ENCODE results near the gene ADAMTSL3.
A peak's percentile ranks its signal among the peaks of the same experiment; 100 is the strongest.

The ADAMTSL3 gene

DNA sequence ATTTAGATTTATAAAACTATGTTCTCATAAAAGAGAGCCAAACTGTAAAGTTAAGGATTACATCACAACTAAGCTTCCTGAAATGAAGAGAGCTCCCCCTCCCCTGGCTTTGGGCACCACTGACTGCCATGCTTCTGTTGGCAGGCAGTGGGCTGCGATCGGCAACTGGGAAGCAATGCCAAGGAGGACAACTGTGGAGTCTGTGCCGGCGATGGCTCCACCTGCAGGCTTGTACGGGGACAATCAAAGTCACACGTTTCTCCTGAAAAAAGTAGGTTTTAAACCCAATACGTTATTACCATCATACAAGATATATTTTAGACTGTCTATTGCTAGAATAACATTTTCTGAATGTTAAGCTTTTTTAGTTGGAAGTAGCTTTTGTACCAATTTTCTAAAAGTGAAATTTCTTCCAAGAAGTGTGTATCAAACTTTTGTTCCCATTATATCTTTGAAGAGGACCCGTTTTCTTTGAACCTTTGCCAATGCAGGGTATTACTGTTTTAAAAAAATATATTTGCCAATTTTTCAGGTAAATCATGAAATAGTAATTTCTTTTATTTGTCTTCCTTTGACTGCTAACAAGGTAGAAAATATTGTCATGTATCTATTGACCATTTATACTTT, 184.1 kb downstream of the ADAMTSL3 start:
- Histone ChIP-seq H3K27ac (ENCODE audit: low read depth, low read length) (no peak overlapping the region), H3K9me3 (ENCODE audit: control insufficient read depth, insufficient read depth, low read length) (no peaks in the 10 kb centered on the region), H3K36me3 (ENCODE audit: control insufficient read depth, low read length) (no peaks in the 10 kb centered on the region), H3K79me2 (ENCODE audit: control insufficient read depth, low read length) (no peaks in the 10 kb centered on the region), H3K4me2 (ENCODE audit: low read length) (no peak overlapping the region), H3K4me1 (ENCODE audit: control insufficient read depth, low read length) (no peaks in the 10 kb centered on the region), H4K20me1 (ENCODE audit: control insufficient read depth, insufficient read depth, low read depth, low read length) (no peaks in the 10 kb centered on the region), H3F3A (ENCODE audit: control insufficient read depth, insufficient read depth) (no peaks in the 10 kb centered on the region), H3K4me3 (ENCODE audit: low read length) (no peak overlapping the region), H3K27me3 (ENCODE audit: control insufficient read depth, low read length) (no peaks in the 10 kb centered on the region), H3K9me2 (replicated peaks; ENCODE audit: control insufficient read depth, low read length) (no peaks in the 10 kb centered on the region; the same call in 1 of the 2 replicates)
- no peak for TF ChIP-seq EZH2phosphoT487 (IDR thresholded peaks at IDR 0.05; ENCODE audit: borderline replicate concordance, low read length)
- TF ChIP-seq, protein P1, sequence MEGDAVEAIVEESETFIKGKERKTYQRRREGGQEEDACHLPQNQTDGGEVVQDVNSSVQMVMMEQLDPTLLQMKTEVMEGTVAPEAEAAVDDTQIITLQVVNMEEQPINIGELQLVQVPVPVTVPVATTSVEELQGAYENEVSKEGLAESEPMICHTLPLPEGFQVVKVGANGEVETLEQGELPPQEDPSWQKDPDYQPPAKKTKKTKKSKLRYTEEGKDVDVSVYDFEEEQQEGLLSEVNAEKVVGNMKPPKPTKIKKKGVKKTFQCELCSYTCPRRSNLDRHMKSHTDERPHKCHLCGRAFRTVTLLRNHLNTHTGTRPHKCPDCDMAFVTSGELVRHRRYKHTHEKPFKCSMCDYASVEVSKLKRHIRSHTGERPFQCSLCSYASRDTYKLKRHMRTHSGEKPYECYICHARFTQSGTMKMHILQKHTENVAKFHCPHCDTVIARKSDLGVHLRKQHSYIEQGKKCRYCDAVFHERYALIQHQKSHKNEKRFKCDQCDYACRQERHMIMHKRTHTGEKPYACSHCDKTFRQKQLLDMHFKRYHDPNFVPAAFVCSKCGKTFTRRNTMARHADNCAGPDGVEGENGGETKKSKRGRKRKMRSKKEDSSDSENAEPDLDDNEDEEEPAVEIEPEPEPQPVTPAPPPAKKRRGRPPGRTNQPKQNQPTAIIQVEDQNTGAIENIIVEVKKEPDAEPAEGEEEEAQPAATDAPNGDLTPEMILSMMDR (IDR thresholded peaks at IDR 0.05; ENCODE audit: low read depth, low read length, poor library complexity, severe bottlenecking) = peak; percentile 27

DNA sequence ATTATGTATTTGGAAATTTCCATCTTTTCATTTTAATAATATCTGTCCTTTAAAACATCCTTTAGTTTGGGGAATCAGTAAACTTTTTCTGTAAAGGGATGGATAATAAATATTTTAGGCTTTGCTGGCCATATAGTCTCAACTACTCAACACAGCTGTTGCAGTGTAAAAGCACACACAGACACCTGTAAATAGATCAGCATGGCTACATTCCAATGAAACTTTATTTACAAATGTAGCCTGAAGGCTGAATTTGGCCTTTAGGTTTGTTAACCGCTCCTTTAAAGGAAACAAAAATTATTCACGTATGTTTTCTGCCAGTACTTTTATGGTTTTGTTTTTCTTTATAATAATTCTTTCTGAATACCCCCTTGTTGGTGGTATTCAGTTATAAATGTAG, 184.8 kb downstream of the ADAMTSL3 start:
- no peak overlapping the region for H3K4me2 ChIP-seq (ENCODE audit: low read length)
- H3K79me2 ChIP-seq (ENCODE audit: control insufficient read depth, low read length) = no peaks in the 10 kb centered on the region
- no peaks in the 10 kb centered on the region for H3F3A ChIP-seq (ENCODE audit: control insufficient read depth, insufficient read depth)
- no peaks in the 10 kb centered on the region for H3K9me3 ChIP-seq (ENCODE audit: control insufficient read depth, insufficient read depth, low read length)
- no peaks in the 10 kb centered on the region; the same call in 1 of the 2 replicates for H3K9me2 ChIP-seq (replicated peaks; ENCODE audit: control insufficient read depth, low read length)
- H3K27ac ChIP-seq (ENCODE audit: low read depth, low read length) = no peak overlapping the region
- H3K4me1 ChIP-seq (ENCODE audit: control insufficient read depth, low read length) = no peaks in the 10 kb centered on the region
- no peaks in the 10 kb centered on the region for H3K36me3 ChIP-seq (ENCODE audit: control insufficient read depth, low read length)
- no peaks in the 10 kb centered on the region for H3K27me3 ChIP-seq (ENCODE audit: control insufficient read depth, low read length)
- TF ChIP-seq, protein P1 (IDR thresholded peaks at IDR 0.05; ENCODE audit: low read depth, low read length, poor library complexity, severe bottlenecking) = no peak
- no peak for TF ChIP-seq EZH2phosphoT487 (IDR thresholded peaks at IDR 0.05; ENCODE audit: borderline replicate concordance, low read length)
- H4K20me1 ChIP-seq (ENCODE audit: control insufficient read depth, insufficient read depth, low read depth, low read length) = no peaks in the 10 kb centered on the region
- no peak overlapping the region for H3K4me3 ChIP-seq (ENCODE audit: low read length)

DNA sequence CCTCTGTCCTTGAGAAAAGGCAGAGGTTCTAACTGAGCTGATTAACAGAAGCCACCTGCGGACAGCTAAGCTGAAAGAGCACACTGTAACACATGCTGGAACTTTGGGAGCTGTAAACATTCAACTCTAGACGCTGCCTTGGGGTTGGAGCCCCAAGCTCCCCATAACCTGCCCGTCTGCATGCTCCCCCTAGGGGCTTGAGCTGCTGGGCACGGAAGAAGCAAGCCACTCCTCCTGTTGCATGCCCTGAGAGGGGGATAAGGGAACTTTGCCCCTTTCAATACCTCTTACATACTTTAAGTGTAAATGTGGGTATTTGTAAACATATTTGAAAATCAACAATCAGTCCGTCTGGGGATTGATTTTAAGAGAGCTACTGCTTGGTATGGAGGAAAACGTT, 188.4 kb downstream of the ADAMTSL3 start:
- H3K4me2 ChIP-seq (ENCODE audit: low read length) = no peak overlapping the region
- H3K9me3 ChIP-seq (ENCODE audit: control insufficient read depth, insufficient read depth, low read length) = no peaks in the 10 kb centered on the region
- H3K27me3 ChIP-seq (ENCODE audit: control insufficient read depth, low read length) = no peaks in the 10 kb centered on the region
- H3K36me3 ChIP-seq (ENCODE audit: control insufficient read depth, low read length) = no peaks in the 10 kb centered on the region
- H3K9me2 ChIP-seq (replicated peaks; ENCODE audit: control insufficient read depth, low read length) = no peaks in the 10 kb centered on the region
- H3F3A ChIP-seq (ENCODE audit: control insufficient read depth, insufficient read depth) = no peaks in the 10 kb centered on the region
- no peak overlapping the region for H3K27ac ChIP-seq (ENCODE audit: low read depth, low read length)
- H3K4me3 ChIP-seq (ENCODE audit: low read length) = no peak overlapping the region
- no peak for TF ChIP-seq EZH2phosphoT487 (IDR thresholded peaks at IDR 0.05; ENCODE audit: borderline replicate concordance, low read length)
- TF ChIP-seq, protein P1 (IDR thresholded peaks at IDR 0.05; ENCODE audit: low read depth, low read length, poor library complexity, severe bottlenecking) = no peak
- H3K79me2 ChIP-seq (ENCODE audit: control insufficient read depth, low read length) = no peaks in the 10 kb centered on the region
- no peaks in the 10 kb centered on the region for H4K20me1 ChIP-seq (ENCODE audit: control insufficient read depth, insufficient read depth, low read depth, low read length)
- no peaks in the 10 kb centered on the region for H3K4me1 ChIP-seq (ENCODE audit: control insufficient read depth, low read length)
